ENCODE results near the gene MOV10. TPM values are rescaled to one million over a fixed set of nuclear protein-coding genes. Genes with fewer than 3 reads are reported as not detected.

Gene MOV10
- total RNA-seq, 1 donor from 2014 or later, result 40.8 TPM

- no peak for DNase-seq (ENCODE audit: low read depth, low spot score)
These were observed 25.1 kb downstream of the MOV10 start for GRCh38 chr1:112699425-112700144.

DNA sequence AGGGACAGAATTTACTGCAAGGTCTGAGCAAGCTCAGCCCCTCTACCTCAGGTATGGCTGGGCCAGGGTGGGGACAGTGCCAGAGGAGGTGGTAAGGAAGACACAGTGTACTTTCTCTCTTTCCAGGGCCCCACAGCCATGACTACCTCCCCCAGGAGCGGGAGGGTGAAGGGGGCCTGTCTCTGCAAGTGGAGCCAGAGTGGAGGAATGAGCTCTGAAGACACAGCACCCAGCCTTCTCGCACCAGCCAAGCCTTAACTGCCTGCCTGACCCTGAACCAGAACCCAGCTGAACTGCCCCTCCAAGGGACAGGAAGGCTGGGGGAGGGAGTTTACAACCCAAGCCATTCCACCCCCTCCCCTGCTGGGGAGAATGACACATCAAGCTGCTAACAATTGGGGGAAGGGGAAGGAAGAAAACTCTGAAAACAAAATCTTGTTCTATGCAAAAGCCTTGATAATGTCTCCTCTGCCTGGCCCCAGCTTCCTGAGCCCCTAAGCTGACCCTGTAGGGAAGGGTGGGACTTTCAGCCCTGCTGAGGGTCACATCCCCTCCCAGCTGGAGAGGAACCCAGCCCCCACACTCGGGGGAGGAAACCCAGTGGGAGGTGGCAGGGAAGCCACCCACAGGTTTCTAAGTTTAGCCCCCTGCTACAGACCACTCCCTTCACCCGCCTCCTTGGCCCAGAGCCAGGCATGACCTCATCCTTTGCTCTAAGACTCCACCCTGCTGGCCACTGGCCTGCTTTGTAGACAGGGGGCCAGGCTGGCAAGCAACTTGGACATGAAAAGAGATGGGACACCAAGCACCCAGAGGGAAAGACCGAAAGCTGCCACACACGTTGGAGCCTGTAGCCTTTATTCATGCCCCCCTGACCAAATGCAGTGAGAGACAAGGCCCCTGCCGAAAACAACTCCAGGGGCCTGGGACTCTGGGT lies 26.1 kb downstream of the MOV10 start:
- DNase-seq (ENCODE audit: low read depth, low spot score), result peak; percentile 96

- no peak for DNase-seq (ENCODE audit: low read depth, low spot score)
These were observed 27.0 kb downstream of the MOV10 start for GRCh38 chr1:112701227-112702066.

GRCh38 chr1:112702067-112702395 lies 27.6 kb downstream of the MOV10 start:
- DNase-seq (ENCODE audit: low read depth, low spot score), result no peak

GRCh38 chr1:112702420-112703261 lies 28.2 kb downstream of the MOV10 start:
- no peak for DNase-seq (ENCODE audit: low read depth, low spot score)

- DNase-seq (ENCODE audit: low read depth, low spot score), result no peak
These were observed 29.2 kb downstream of the MOV10 start for GRCh38 chr1:112703706-112704105.

GRCh38 chr1:112704391-112704933 lies 30.0 kb downstream of the MOV10 start:
- DNase-seq (ENCODE audit: low read depth, low spot score), result no peak

- DNase-seq (ENCODE audit: low read depth, low spot score), result peak; percentile 89
These were observed 30.6 kb downstream of the MOV10 start for GRCh38 chr1:112704934-112705627.

DNA sequence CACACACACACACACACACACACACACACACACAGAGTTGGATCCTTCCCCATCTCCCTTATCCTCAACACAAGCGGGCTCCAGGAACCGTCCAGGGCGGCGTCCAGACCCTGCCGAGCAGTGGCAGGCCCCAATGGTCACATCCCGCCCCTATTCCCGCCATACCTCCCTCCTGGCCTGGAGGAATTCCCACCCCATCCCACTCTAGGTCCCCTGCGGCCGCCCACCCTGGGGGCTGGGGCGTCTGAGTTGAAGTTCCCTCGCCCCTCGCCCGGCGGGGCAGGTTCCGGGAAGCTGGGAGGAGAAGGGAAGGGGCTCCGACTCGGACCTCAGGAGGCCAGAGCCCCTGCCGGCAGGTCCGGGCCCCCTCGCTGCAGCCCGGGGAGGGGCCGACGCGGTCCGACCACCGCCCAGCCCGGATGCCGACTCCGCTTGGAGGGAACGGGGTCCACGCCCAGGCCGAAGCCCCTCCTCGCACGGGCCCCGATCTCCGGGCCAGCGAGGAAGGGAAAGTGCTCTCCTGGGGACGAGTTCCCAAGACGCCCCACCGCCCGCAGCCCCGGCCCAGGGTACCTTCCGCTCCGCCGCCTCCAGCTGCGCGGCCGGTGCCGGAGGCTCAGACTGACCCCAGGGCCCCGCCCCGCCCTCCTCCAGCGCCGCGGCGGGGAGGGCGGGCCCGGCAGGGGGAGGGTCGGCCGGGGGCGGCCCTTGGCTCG lies 32.2 kb downstream of the MOV10 start, which contains the start of gene RHOC:
Gene RHOC (minus strand): TSS at position 623 of the 716 bp plus-strand sequence. CDS start 3,328 bp downstream, outside the sequence.
- no peak for DNase-seq (ENCODE audit: low read depth, low spot score)

- peak; percentile 64 for DNase-seq (ENCODE audit: low read depth, low spot score)
These were observed 33.0 kb downstream of the MOV10 start for GRCh38 chr1:112707221-112708001.

DNA sequence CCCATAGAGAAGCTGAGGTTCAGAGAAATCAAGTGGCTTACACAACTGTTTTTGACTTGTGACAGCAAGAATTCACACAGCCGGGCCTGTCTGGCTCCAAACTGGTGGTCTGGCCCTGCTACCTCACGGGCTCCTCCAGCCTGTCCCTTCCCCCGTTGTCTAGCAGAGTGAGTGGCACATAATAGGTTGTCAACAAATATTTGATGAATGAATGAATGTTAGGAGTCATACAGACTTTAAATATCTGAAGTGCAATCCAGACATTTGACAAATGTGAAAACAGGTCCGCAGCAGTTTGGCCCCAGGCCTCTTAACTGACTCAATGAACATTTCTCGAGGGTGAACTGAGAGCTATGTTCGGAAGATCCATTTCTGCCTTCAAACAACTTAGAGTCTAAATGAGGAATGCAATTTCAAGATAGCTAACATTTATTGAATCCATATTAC lies 33.6 kb downstream of the MOV10 start:
- DNase-seq (ENCODE audit: low read depth, low spot score), result no peak

DNA sequence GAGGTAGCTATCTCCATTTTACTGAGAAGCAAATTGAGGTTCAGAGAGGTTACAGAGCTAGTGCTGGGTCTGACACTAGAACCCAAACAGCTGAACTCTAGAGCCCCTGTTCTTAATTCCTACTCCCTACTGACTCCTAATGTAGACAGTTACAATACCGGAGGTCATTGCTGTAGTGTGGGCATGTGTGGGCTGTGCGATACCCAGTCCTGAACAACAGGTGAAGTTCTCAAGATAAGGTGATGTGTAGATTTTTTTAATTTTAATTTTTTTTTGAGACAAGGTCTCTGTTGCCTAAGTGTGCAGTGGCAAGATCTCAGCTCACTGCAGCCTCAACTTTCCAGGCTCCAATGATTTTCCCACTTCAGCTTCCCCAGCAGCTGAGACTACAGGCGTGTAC lies 34.0 kb downstream of the MOV10 start:
- DNase-seq (ENCODE audit: low read depth, low spot score), result no peak

GRCh38 chr1:112710159-112710558 lies 35.7 kb downstream of the MOV10 start:
- no peak for DNase-seq (ENCODE audit: low read depth, low spot score)

DNA sequence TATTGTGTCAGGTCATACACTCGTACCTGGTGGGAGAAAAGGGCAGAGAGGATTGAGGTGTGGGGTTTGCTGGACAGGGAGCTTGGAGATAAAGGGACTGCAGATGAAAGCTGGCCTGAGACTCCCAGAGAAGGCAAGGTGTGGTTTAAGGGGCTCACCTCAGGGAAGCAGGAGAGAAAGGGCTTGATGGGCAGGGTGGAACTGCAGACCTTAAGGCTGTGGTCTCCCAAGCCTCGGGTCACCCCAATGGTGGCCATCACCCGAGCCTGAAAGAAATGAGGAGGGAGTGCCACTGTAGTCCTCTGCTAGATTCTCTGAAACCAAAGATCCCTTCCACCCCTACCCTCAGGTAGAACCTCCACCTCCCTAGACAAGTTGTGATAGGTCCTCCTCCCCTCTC lies 36.1 kb downstream of the MOV10 start:
- DNase-seq (ENCODE audit: low read depth, low spot score), result no peak

- no peak for DNase-seq (ENCODE audit: low read depth, low spot score)
These were observed 36.6 kb downstream of the MOV10 start for GRCh38 chr1:112711041-112711440.

- no peak for DNase-seq (ENCODE audit: low read depth, low spot score)
These were observed 37.2 kb downstream of the MOV10 start for GRCh38 chr1:112711670-112712069.

DNA sequence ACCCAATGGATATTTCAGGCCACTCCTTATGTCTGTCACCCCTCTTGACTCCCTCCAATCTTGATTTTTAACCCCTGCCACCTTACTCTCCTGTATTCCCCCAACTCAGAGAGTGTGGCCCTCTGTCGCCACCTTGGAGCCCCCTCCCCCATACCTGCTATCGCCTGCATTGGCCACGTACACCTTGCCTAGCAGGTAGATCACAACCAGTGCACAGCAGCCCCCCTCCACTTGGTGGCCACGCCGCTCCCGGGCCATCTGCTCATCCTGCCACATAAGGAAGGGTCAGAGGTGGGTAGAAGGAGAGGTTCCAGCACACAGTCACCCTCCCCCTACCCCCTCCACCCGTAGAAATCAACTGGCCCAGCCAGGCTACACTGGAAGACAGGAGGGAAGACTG lies 37.7 kb downstream of the MOV10 start:
- DNase-seq (ENCODE audit: low read depth, low spot score), result no peak

GRCh38 chr1:112712701-112713128 lies 38.3 kb downstream of the MOV10 start:
- no peak for DNase-seq (ENCODE audit: low read depth, low spot score)
